ENCODE measurements around the gene ASIC2.

ASIC2 gene

DNA sequence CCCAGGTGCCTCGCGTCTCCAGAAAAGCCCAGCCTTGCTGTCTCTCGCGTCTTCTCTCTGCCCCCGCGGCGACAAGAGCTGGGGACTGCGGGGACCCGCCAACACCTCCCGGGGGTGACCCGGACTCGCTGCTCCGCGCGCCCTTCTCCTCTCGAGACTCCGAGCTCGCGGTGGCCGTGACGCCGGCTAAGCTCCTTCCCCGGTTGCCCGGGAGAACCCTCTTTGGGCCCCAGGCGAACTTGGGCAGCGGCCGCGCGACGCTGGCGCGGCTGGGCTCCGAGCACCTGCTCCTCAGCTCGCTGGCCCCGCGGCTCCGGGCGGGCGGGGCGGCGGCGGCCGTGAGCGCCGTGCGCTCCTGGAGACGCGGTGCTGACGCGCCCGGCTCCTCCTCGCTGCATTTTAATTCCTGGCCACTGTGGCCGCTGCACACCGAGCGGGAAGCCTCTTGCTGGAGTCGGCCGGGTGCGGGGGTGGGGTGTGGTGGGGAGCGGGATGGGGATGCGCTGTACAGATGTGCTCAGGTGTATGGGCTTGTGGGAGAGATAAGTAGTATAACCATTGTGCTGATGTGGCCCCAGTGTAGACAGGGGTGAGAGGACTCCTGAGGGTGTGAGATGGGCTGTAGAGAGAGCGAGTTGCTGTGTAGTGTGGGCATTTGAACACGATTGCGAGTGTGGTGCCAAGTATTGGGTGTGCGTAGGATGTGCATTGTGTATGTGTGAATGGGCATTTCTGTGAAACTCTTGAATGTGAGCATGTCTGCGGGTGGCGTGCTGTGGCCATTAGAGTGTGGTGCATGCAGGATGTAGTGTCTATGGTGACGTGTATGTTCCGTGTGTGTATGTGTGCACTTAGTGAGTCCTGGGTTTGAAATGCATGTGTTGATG, at the start of gene ASIC2:
ASIC2 (minus strand) TSS at position 315 of the 887 bp plus-strand sequence.
- no peak for DNase-seq (ENCODE audit: low spot score)

DNA sequence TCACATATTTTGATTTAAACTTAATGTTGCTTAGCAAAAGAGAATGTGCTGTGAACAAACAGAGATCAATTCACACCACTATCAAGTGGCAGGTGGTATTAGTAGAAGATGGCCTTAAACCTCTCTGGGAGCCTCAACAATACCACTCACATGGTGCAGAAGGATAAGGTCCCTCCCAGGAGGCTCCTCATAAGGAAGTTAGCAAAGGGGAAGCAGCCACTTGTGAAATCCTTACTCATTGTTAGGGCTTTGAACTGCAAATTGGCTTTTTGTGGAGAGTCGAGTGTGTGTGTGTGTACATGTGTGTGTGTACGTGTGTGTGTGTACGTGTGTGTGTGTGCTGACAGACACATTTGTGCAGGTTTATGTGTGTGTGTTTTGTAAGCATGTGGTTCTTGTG, 48.9 kb upstream of the ASIC2 start:
- no peak for DNase-seq (ENCODE audit: low spot score)

DNA sequence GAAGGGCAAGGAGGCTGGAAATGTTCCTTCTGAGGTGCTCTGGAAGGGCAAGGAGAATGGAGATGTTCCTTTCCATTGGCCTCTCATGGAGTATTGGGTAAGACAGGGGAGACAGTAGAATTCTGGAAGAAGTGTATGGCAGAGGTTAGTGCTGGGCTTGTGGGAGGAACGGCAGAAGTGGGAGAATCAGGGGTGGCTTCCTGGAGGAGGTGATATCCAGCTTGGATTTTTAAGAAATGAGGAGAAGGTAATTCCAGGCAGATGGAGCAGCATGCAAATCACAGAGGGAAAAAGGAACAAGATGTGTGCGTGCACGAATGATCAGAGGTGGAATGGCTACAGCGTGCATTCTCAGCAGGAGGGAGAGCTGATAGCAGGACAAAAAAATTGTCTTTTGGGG, 45.1 kb upstream of the ASIC2 start:
- no peak for DNase-seq (ENCODE audit: low spot score)

- no peak for DNase-seq (ENCODE audit: low spot score)
Measured at GRCh38 chr17:33335491-33336173, 42.5 kb upstream of the ASIC2 start.

GRCh38 chr17:33334703-33335102, 41.6 kb upstream of the ASIC2 start:
- no peak for DNase-seq (ENCODE audit: low spot score)

GRCh38 chr17:33330877-33331276, 37.8 kb upstream of the ASIC2 start:
- DNase-seq (ENCODE audit: low spot score) = no peak

DNA sequence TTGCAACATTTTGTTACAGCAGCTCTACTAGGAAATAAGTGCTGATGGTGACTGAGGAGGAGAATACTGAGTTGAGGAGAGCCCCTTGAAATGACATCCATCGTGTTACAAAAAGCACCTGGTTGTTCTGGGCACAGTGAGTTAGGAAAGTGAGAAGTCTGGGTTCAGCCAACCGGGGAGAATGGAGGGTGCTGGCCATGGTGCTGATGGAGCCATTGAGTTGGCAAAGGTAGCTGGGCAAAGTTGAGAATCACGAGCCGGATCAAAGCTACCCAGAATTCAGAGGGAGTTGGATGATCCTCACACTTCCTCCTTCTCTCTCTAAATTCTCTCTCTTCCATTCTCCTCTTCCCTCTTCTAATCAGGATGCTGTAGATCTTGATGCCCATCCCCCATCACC, 35.0 kb upstream of the ASIC2 start:
- no peak for DNase-seq (ENCODE audit: low spot score)

GRCh38 chr17:33324736-33325135, 31.6 kb upstream of the ASIC2 start:
- no peak for DNase-seq (ENCODE audit: low spot score)

DNA sequence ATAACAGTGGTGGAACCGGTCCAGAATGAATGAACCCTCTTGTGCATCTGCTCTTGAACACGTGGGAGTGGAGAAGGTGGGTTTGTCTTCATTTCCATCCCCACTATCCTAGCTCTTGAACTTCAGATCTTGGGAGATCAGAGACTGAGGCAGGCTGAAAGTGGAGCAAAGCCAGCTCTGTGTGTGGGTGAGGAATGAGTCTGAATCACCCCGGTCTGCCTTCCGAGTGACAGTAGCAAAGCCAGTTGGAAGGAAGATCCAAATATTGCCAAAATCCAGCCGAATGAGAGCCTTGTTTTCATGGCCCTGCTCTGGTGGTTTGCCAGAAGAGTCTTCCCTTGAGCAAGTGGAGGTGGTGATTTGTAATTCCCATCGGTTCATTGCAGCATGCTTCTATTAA, 29.0 kb upstream of the ASIC2 start:
- DNase-seq (ENCODE audit: low spot score) = no peak

GRCh38 chr17:33318241-33318640, 25.1 kb upstream of the ASIC2 start:
- no peak for DNase-seq (ENCODE audit: low spot score)

- DNase-seq (ENCODE audit: low spot score) = no peak
Measured at GRCh38 chr17:33316746-33317145, 23.7 kb upstream of the ASIC2 start.

GRCh38 chr17:33310296-33310695, 17.2 kb upstream of the ASIC2 start:
- DNase-seq (ENCODE audit: low spot score) = no peak

GRCh38 chr17:33303254-33303653, 10.2 kb upstream of the ASIC2 start:
- DNase-seq (ENCODE audit: low spot score) = no peak

GRCh38 chr17:33302394-33302793, 9.3 kb upstream of the ASIC2 start:
- DNase-seq (ENCODE audit: low spot score) = no peak

- no peak for DNase-seq (ENCODE audit: low spot score)
Measured at GRCh38 chr17:33300241-33300640, 7.1 kb upstream of the ASIC2 start.

DNA sequence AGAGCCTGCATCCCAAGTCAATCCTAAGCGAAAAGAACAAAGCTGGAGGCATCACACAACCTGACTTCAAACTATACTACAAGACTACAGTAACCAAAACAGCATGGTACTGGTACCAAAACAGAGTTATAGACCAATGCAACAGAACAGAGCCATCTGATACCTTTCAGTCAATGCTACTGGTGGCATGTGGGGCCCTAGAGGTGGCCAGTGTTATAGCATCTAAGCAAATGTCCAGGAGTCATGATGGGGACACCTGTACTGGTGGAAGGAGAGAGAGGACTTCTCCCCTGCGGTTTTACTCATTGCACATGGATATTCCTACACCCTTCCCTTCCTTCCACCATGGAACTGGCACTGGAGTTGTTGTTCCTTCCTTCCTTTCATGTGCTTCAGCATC, 6.0 kb upstream of the ASIC2 start:
- no peak for DNase-seq (ENCODE audit: low spot score)

DNA sequence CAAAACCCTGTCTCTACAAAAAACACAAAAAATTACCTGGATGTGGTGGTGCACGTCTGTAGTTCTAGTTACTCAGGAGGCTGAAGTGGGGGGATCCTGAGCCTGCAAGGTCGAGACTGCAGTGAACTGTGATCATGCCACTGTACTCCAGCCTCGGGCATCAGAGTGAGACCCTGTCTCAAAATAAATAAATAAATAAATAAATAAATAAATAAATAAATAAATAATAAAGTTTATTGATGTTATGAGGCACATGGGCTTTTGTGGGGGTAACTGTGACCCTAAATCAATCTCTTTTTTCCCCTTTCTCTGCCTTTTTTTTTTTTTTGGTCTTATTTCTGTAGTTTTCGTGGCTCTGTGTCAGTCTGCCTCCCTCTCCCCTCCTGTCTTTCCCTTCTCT, 4.5 kb upstream of the ASIC2 start:
- no peak for DNase-seq (ENCODE audit: low spot score)

DNA sequence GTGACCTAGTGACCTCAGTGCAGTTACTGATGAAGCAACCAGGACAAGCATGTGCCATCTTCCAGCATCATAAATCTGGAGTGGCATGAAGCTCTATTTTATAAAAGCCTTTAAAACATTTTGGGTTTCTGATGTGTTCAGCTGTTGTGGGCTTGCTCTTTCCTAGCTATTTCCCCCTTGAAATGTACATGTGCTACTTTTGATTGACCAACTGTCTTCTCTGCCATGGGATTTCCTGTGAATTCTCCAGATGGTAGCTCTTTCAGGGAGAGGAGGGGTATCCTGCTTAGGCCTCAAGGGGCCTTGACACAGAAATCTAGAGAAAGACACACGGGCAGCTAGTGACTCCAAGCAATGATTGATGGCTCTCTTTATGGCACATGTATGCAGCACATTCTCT, 1.9 kb upstream of the ASIC2 start:
- DNase-seq (ENCODE audit: low spot score) = no peak

DNA sequence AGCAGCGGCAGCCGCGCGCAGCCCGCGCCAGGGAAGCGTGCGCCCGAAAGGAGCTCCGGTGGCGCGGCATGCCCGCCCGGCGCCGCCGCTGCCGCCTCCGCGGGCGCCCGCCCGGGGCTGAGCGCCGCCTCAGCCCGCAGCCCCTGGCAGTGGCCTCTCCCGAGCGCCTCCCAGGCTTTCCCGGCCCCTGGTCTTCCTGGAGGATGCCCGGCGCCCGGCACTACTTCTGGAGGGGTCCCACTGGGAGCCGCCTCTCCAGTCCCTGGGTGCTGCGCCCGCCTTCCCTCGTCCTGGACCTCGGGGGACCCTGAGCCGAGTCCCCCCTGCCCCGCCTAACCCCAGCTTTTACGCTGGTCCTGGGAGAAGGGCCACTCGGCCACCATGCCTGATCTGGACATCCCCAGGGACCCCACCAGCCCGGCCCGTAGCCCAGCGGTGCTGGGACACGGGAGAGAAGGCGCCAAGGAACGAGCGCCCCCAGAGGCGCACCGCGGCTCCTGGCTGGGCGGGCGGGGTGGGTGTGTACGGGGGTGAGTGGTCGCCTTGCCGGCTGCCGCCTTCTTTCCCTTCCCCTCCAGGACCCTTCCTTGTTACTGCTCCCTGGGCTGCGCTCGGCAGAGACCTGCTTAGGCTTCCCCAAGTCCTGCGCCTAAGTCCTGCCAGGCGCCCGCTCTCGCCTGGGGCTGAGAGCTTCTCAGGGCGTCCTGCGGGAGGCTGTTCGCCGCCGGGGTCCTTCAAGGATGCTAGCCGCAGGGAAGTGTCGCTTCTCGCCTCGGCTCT, 704 bp downstream of the ASIC2 start:
- DNase-seq (ENCODE audit: low spot score) = no peak

- no peak for DNase-seq (ENCODE audit: low spot score)
Measured at GRCh38 chr17:33291248-33292200, 1.6 kb downstream of the ASIC2 start.

- DNase-seq (ENCODE audit: low spot score) = no peak
Measured at GRCh38 chr17:33290253-33290652, 2.8 kb downstream of the ASIC2 start.

DNA sequence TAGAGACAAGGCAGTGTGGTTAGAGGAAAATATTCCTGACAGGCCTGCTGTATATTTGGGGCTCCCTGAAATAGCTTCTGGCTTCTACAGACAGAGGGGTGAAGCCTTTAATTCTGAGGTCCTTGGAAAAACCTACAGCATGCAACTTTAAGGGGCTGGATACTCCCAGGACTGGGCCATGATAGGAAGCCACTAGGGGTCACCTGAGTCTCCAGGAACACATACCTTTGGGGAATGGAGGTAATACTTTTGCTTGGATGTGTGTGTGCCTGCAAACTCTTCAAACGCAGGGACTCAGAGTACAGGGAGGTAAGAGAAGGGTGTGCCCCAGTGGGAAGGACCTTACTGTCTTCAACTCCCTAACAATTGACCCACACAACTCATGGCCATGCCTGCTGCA, 4.1 kb downstream of the ASIC2 start:
- no peak for DNase-seq (ENCODE audit: low spot score)

All from CD4-positive, alpha-beta T cell treated with Interleukin-15 for 4 hours (primary cell).